HG03039 (cell line): Measurements from ENCODE around the gene TMEM167B.
"Not testable (repeated sequence)": the region's sequence is repeated elsewhere in the genome, so short reads cannot be mapped to it uniquely, and the experiment has no call there.

Experiments used
- ATAC-seq: cut with Tn5 transposase; IDR thresholded peaks from one replicate; pipeline ENCODE4 v1.9.1; 2021; ENCODE audit warnings: mild to moderate bottlenecking, moderate library complexity; ENCODE audit not compliant: unreplicated experiment

Gene TMEM167B

DNA sequence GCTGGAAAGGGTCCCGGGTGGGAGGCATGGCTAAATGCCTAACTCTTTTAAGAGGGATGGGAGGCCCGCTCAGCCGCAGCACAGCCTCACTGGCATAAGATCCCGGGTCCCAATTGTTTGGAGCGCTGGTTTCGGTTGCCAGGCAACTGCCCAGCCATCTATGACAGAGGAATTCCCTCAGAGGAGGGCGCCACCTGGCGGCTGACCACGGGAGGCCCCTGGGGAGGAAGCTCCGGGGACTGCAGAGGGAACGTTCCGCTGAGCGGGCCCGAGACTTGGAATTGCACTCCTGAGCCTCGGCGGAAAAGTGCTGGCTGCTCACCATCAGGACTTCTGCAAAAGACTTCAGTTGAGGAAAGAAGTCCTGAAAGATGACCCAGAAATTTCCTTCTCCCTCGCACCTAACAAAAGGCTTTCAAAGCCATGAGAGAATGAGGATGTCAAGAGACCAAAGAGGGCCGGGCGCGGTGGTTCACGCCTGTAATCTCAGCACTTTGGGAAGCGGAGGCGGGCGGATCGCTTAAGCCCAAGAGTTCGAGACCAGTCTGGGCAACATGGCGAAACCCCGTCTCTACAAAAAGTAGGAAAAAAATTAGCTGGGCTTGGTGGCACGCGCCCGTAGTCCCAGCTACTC is 22.2 kb downstream of the TMEM167B start:
- peak; percentile 60 for ATAC-seq

DNA sequence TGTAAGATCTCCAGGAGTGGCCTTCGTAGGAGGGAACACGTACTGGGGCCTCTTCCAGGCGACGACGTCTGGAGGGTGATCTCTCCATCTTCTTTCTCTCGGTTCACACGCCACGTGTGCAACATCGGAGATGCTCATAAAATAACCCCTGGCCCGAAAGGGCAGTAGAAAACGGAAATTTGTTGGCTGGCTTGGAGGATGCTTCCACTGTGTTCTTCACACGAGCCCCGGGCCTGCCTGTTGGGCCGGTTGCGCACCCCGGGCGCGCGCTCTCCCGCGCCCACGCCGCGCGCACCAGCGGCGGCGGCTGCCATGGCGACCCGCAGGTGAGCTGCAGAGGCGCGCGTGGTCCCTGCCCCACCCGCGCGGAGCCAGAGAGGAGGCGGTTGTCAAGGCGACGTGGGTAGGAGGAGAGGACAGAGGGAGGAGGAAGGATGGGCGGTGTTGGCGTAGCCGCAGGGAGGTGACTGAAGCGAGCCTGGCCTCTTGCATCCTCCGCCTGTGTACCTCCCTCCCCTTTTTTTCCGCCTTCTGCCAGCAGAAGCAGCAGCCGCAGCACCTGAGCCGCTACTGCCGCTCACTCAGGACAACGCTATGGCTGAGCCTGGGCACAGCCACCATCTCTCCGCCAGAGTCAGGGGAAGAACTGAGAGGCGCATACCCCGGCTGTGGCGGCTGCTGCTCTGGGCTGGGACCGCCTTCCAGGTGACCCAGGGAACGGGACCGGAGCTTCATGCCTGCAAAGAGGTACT is 23.2 kb downstream of the TMEM167B start, which contains the start of gene ELAPOR1:
Gene ELAPOR1 (plus strand): TSS at position 526 of the 752 bp plus-strand sequence. CDS start 69 bp downstream, at position 595.
- ATAC-seq: no peak

DNA sequence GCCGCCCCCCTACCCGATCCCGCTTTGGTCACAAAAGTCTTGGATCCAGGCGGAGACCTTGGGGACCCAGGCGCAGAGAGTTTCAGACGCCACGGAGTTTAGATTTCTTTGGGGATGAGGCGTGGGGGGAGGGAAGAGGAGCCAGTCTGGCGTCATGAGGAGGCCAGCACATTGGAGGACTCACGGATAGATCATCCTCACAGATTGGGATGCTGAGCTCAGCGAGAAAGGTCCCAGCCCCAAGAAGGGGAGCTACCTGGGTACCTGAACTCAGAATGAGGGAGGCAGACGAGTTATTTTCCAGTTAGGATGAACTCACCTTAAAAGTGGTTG is 23.7 kb downstream of the TMEM167B start:
- ATAC-seq: no peak

DNA sequence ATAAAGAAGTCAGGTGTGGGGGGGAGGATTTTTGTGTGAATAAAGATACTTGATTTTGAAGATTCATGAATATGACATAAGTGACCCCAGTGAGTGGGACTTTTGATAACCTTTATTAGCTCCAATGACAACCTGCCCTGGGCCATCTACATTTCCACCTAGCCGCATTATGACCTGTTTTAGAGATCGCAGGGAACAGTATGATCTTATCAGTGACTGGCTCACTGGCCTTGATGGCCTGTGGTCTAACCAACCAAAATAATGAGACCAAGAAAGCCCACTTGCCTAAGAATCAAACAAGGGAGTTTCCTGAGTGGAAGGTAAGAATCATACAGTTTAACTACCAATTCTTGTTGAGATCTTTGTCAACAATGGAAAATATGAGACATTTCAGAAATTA is 25.1 kb downstream of the TMEM167B start:
- no peak for ATAC-seq

DNA sequence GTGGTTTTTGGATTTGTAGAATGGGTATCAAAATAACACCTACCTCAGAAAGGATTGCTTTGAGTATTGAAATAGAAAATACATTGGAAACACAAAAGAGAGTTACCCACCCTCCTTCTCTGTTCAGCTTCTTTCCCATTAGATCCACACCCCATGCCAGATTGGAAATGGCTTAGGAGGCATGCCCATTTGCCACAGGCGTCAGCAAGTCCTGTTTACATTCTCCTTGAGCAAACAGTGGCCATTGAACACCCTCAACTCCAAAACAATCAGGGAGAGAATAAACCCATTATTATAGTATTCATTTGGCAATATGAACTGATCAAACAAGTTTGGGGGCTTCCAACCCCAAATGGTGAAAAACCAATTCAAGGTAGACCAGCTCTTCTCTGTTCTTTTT is 25.7 kb downstream of the TMEM167B start:
- ATAC-seq: no peak

DNA sequence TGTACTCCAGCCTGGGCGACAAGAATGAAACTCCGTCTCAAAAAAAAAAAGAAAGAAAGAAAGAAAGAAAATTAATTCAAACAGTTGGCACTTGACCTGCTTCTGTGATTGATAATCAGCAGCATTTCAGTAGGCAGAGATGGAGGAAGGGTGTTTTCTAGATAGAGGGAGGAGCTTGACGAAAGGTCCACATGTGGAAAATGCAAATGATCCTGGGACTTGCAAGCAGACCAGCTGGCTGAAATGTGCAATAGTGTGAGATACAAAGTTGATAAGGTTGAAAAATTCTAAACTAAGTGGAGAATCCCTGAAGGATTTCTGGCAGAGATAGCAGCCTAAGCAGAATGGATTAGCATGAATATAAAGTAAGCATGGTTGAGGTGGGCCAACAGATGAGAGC is 27.5 kb downstream of the TMEM167B start:
- ATAC-seq: no peak

DNA sequence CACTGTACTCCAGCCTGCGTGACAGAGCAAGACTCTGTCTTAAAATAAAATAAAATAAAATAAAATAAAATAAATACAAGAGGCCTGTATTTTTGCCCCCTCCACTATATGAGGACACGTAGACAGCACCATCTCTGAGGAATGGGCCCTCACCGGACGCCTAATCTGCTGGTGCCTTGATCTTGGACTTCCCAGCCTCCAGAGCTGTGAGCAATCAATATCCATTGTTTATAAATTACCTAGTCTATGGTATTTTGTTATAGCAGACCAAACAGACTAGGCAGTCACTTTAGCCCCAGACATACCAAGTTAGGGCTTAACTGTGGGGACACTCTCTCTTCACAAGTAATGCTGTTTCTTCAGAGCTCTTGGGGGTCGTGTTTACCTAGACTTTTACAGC is 29.8 kb downstream of the TMEM167B start:
- no peak for ATAC-seq

DNA sequence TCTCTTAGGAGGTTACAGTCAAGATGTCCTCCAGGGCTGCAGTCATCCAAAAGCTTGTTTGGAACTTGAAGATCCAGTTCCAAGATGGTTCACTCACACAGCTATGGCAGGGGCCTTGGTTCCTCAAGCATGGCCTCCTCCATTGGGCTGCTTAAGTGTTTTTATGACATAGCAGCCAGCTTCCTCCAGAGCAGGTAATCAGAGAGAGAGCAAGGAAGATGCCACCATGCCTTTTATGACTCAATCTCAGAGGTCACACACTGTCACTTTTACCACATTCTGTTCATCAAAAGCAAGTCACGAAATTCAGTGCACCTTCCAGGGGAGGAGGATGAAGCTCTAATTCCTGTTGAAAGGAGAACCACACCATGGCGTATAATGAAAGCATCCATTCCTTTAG is 40.5 kb downstream of the TMEM167B start:
- ATAC-seq: no peak

DNA sequence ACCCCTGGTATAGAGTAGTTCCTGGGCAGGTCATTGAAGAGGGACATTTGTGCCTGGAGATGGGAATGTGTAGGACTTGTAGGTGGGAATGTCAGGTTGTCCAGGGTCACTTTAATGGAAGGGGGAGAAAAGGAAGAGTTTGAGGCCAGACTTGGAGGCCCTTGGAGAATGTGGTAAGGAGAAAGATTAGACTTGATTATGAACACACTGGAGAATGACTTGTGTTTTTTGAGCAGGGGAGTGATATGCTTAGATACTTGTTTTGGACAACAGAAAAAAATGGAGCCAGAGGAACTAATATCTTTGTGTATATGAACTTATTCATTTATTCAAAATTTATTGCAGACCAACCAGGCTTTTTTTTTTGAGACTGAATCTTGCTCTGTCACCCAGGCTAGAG is 41.2 kb downstream of the TMEM167B start:
- no peak for ATAC-seq

DNA sequence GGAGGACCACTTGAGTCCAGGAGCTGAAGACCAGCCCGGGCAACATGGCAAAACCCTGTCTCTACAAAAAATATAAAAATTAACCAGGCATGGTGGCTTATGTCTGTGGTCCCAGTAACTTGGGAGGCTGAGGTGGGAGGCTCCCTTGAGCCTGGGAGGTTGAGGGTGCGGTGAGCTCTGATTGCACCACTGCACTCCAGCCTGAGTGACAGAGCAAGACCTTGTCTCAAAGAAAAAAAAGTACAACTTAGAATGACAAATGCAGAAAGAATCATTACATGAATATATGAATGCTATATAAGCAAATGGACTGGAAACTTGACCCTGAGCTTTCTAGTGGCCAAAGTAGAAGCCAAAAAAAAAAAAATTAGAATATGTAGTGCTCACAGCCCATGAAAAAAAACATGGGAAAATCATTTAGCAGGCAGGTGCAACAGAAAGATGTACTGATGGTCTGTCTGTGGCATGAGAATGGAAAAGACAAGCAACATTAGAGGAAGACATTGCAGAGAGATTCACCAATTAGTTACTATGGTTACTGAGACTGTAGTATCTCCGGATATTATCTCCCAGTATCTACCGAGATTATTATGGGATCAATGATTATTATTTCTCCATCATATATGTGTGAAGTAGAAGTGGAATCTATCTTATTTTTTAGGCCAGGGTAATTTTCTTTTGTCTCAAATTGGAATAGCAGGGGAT is 42.6 kb downstream of the TMEM167B start:
- ATAC-seq: no peak

DNA sequence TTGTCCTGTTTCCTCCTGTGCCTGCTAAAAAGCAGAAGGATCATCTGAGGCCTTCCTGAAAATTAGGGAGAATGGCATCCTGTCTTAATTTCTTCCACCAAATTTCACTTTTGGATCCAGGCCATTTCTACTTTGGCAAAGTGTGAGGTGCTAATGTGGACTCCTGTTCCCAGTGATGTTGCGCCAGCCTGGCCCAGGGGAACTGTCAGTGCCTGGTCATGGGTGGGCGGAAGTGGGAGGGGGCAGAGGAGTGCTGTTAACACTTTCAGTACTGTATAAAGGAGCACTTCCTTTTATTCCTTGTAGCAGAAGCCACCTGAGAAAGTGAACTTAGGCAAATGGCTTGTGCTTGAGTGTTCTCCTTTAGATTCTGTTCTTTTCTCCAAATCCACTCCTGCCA is 43.3 kb downstream of the TMEM167B start:
- no peak for ATAC-seq

DNA sequence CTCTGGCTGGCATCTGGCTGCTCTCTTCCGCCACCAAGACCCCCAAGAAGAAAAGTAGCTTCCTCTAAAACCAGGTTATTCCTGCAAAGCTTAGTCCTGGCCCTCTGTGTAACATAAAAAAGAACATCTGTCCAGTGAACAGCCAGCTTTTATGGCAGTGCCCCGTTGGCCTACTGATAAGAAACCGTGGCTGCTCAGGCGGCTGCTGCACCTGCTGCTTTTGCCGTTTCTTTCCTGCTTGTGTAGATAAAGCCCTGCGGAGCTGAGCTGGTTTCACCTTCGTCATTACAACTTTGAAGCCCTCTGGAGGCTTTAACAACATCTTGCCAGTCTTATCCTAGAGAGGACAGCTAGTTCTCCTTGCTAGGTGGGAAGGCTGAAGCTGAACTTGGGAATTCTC is 43.9 kb downstream of the TMEM167B start:
- ATAC-seq: no peak

DNA sequence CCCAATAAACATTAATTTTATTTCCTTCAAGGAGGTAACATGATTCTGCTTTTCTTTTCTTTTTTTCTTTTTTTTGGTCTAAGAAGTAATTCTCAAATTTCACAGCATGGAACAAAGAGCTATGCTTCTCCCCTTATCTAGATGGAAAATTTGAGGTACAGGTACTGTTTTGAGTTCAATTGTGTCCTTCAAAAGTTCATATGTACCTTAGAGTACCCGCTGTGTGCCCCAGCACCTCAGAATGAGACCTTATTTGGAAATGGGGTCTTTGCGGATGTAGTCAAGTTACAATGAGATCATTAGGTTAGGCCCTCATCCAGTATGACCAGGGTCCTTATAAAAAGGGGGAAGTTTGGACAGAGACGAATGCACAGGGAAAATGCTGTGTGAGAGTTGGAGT is 45.4 kb downstream of the TMEM167B start:
- no peak for ATAC-seq

DNA sequence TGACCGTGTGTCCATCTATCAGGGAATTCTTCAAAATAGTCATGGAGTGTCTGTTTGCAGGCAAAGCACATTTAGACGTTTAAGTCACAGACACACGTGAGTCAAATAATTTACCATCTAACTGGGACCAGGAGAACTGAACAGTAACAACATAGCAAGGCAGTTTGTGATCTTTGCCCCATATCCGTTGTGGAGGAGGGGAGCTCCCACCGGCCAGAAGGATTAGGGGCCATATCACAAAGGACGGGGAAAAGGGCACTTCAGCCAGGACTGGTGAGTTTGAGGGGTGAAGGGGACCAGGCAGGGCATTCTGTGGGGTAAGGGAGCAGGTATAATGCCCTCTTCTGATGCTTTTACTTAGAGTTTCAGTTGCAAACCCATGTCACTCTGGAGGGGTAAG is 46.2 kb downstream of the TMEM167B start:
- no peak for ATAC-seq

DNA sequence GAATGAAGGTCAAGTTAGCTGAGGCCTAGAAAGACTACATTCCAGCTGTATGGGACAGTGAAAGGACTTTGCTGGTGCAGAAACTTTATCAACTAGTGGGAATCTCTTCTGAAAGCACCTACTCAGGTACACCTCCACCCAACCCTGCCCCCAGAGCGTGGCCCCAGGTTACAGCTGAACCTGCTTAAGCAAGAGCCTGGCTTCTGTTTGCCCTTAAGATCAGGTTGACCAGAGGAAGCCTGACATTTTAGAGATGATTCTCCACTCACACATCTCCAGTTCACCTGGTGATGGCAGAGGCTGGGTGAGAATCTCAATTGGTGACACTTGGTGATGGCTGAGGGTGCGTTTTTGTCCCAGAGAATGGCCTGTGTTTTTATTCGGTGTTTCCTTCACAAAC is 47.4 kb downstream of the TMEM167B start:
- ATAC-seq: no peak

DNA sequence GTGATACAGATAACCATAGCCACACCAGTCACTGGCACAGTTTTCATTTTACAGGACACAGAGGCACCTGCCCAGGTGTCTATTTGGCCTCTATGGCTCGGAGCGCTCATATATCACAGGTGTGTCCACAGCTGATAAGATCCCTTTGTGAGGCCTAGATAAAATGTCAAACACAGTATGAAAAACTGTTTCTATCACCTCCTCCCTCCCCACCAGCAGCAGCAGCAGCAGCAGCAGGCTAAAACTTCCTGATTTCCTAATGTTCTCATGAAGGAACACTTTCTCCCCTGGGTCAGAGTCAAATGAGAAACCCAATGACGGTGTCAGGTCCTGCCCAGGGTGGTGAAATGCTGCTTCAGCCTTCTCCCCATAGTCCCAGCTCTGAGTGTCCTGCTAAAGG is 47.8 kb downstream of the TMEM167B start:
- no peak for ATAC-seq

DNA sequence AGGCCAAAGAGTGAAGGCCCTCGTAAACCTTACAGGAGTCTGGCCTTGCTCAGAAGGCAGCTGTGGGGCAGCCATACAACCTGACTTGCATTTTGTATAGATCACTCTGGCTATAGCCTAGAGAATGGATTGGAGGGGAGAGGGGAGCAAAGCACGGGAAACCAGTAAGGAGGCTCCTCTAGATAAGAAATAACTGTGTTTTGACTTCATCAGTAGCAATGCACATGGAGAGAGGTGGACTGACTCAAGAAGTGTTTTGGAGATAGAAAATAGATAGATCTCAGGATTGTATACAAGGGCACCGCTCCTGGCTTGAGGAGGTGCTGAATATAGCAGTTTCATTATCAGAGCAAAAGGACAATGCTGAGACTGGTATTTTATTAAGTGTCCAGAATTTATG is 49.8 kb downstream of the TMEM167B start:
- ATAC-seq: no peak

DNA sequence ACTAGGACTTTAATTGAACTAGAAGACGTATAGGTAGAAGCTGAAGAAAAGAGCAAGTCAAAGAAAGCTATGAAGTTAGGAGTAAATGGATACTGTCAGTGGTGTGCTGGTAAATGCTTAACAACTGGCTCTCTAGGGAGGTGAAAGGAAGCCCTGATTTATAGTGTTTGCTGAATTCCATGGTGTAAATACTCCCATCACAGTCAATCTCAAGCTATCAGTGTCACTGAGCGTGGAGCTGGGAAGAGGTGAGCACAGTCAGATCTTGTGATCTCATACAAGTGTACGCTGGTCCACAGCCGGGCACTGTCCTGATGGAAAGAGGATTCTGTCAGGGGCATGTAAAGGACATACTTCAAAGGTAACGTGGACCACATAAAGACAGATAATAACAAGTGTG is 51.7 kb downstream of the TMEM167B start:
- no peak for ATAC-seq

DNA sequence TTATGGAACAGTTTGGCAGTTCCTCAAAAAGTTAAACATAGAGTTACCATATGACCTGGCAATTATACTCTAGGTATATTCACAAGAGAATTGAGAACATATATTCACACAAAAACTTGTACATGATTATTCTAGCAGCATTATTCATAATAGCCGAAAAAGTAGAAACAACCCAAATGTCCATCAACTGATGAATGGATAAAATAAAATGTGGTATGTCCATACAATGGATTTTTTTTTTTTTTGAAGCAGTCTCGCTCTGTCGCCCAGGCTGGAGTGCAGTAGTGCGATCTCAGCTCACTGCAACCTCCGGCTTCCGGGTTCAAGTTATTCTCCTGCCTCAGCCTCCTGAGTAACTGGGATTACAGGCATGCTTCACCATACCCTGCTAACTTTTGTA is 52.2 kb downstream of the TMEM167B start:
- ATAC-seq: not testable (repeated sequence)
